ENCODE results near the gene PRSS8.

GRCh38 chr16:31086629-31086906 lies 49.0 kb downstream of the PRSS8 start:
- TF ChIP-seq RAD21 (conservative IDR thresholded peaks at IDR 0.05) (no peak), CTCF (IDR thresholded peaks at IDR 0.05; ENCODE audit: poor library complexity, severe bottlenecking) (no peak), EZH2 (IDR thresholded peaks at IDR 0.05; ENCODE audit: borderline replicate concordance, insufficient read depth, low read length, poor library complexity, severe bottlenecking) (no peak), EP300 (conservative IDR thresholded peaks at IDR 0.05; ENCODE audit: poor library complexity, severe bottlenecking) (no peak), POLR2AphosphoS5 (IDR thresholded peaks at IDR 0.05) (no peak), MXI1 (conservative IDR thresholded peaks at IDR 0.05; ENCODE audit: poor library complexity, severe bottlenecking) (no peak), SMC3 (conservative IDR thresholded peaks at IDR 0.05; ENCODE audit: poor library complexity) (no peak), TAF1 (IDR thresholded peaks at IDR 0.05; ENCODE audit: low read depth) (no peak), REST (IDR thresholded peaks at IDR 0.05; ENCODE audit: borderline replicate concordance) (no peak)

All from neural cell (in vitro differentiated cells).